ENCODE measurements around the gene LUC7L. TPM values are rescaled to one million over a fixed set of nuclear protein-coding genes. Genes with fewer than 3 reads are reported as not detected.

The LUC7L gene
- total and polyA plus RNA-seq, 10 of the 15 experiments (the other 5 are each of a cell fraction or from before 2014, with no cell fraction given) = 2.3 to 59.6 (median 44.1) TPM

- Histone ChIP-seq H3K27me3 (replicated peaks in 1 of 2; ENCODE audit: control insufficient read depth in 2 of 2, insufficient read depth in 2 of 2, low read length in 1 of 2) (no peaks in the 10 kb centered on the region), H3K36me3 (ENCODE audit: control insufficient read depth in 2 of 2, insufficient read depth in 2 of 2, low read length in 1 of 2) (peaks cover 16 to 17% of the 10 kb centered on the region in 2 experiments), H4K20me1 (ENCODE audit: control insufficient read depth, insufficient read depth) (no peaks in the 10 kb centered on the region), H3K27ac (ENCODE audit: control insufficient read depth, insufficient read depth) (no peak overlapping the region), H3K9ac (ENCODE audit: control insufficient read depth, insufficient read depth, low read length) (no peak overlapping the region), H3K4me1 (ENCODE audit: control insufficient read depth, insufficient read depth, low read length) (no peaks in the 10 kb centered on the region), H3K79me2 (ENCODE audit: control insufficient read depth, insufficient read depth, low read length) (no peaks in the 10 kb centered on the region), H3K4me2 (ENCODE audit: control insufficient read depth, insufficient read depth) (no peak overlapping the region), H3K9me3 (replicated peaks; ENCODE audit: control insufficient read depth, insufficient read depth, low read length) (no peaks in the 10 kb centered on the region), H2AFZ (ENCODE audit: control insufficient read depth, low read depth, low read length) (no peak overlapping the region), H3K4me3 (no peak overlapping the region)
- 0 out of 2 replicates have a peak, but pooled peaks have one; percentile 5 for TF ChIP-seq TCF12 (IDR thresholded peaks at IDR 0.05; ENCODE audit: low read depth, low read length)
- TF ChIP-seq NFIC (IDR thresholded peaks at IDR 0.05; ENCODE audit: low read depth, low read length) = no peak
- no peak for TF ChIP-seq CEBPB (IDR thresholded peaks at IDR 0.05; ENCODE audit: borderline replicate concordance in 1 of 2, low read depth in 2 of 2, low read length in 2 of 2)
- TF ChIP-seq, protein P1, sequence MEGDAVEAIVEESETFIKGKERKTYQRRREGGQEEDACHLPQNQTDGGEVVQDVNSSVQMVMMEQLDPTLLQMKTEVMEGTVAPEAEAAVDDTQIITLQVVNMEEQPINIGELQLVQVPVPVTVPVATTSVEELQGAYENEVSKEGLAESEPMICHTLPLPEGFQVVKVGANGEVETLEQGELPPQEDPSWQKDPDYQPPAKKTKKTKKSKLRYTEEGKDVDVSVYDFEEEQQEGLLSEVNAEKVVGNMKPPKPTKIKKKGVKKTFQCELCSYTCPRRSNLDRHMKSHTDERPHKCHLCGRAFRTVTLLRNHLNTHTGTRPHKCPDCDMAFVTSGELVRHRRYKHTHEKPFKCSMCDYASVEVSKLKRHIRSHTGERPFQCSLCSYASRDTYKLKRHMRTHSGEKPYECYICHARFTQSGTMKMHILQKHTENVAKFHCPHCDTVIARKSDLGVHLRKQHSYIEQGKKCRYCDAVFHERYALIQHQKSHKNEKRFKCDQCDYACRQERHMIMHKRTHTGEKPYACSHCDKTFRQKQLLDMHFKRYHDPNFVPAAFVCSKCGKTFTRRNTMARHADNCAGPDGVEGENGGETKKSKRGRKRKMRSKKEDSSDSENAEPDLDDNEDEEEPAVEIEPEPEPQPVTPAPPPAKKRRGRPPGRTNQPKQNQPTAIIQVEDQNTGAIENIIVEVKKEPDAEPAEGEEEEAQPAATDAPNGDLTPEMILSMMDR (IDR thresholded peaks at IDR 0.05 in 2 of 3, conservative IDR thresholded peaks at IDR 0.05 in 1 of 3; ENCODE audit: control insufficient read depth in 2 of 3, extremely low read depth in 1 of 3, insufficient read depth in 1 of 3, low read depth in 3 of 3, low read length in 3 of 3) = peak; percentile 22 to 36 (median 30); a peak in 4 of 6 replicates
- peak; percentile 32; the same call in 1 of the 2 replicates for TF ChIP-seq POLR2A (IDR thresholded peaks at IDR 0.05; ENCODE audit: low read depth, low read length)
- CTCF ChIA-PET = interaction anchor here (0.8 to 1.6 kb wide), 4 partner anchors 31 to 172 kb away, joined by 3 to 5 read pairs (median 3); no protein-coding TSS in a partner anchor
- SMC1A ChIA-PET (ENCODE audit: uncharacterized antibody, unreplicated experiment) = interaction anchor here (0.6 to 0.7 kb wide), 2 partner anchors 40 to 247 kb away, joined by 3 read pairs; no protein-coding TSS in a partner anchor
- POLR2A ChIA-PET = interaction anchor here (0.9 kb wide), 1 partner anchor 155 kb away, joined by 5 read pairs; no protein-coding TSS in a partner anchor
- 48% methylated on average over 8 of the region's 8 CpGs for WGBS (ENCODE audit: insufficient coverage, insufficient replicate concordance, low lambda C conversion rate, missing lambda C conversion rate)
- no TSS peak for BruUV-seq (replicated peaks)
- DNase-seq (ENCODE audit: low read depth, low spot score) (no peak), FAIRE-seq (no peak), ATAC-seq (peak; percentile 69)
- intact Hi-C loops (cut with micrococcal nuclease; ENCODE audit: unreplicated experiment) = no loop called here
- in situ Hi-C loops (cut with MboI) = no loop called here
- RAD21 ChIA-PET (ENCODE audit: unreplicated experiment) = no interaction called here
Observed at GRCh38 chr16:188674-189073, 40.6 kb downstream of the LUC7L start.
